Right renal cortex interstitium (tissue), 3 donors: ENCODE measurements around the gene KLHDC10. TPM values are rescaled to one million over a fixed set of nuclear protein-coding genes. Genes with fewer than 3 reads are reported as not detected.
"Not testable (repeated sequence)": the region's sequence is repeated elsewhere in the genome, so short reads cannot be mapped to it uniquely, and the experiment has no call there.

ENCODE experiments used
- DNase-seq, 3 donors: peaks; one replicate each; pipeline ENCODE4 v3.0.0-alpha.2; 2013; ENCODE audit warnings: low read depth in 3 of 3, low spot score in 2 of 3
- polyA plus RNA-seq, 3 donors: library from polyadenylated mRNA; unstranded; fragments of 120-200 nt; gene quantifications; one replicate each; pipeline ENCODE4 v1.2.1, GENCODE V29; 2013; ENCODE audit not compliant: insufficient read length in 3 of 3

The KLHDC10 gene
- polyA plus RNA-seq, 3 donors: 49.6 to 56.2 (median 52.2) TPM

- DNase-seq: no peak
Observed at GRCh38 chr7:130139193-130139960, 69.0 kb downstream of the KLHDC10 start.

GRCh38 chr7:130140551-130141160 lies 70.3 kb downstream of the KLHDC10 start:
- DNase-seq: no peak

- peak; percentile 79 to 92 (median 86) for DNase-seq
Observed at GRCh38 chr7:130141161-130141883, 71.0 kb downstream of the KLHDC10 start.

- DNase-seq: peak in 1 of 3 donors; percentile 64
Observed at GRCh38 chr7:130141884-130142653, 71.7 kb downstream of the KLHDC10 start.

GRCh38 chr7:130142654-130143333 lies 72.5 kb downstream of the KLHDC10 start:
- DNase-seq: no peak

GRCh38 chr7:130143334-130143732 lies 73.0 kb downstream of the KLHDC10 start:
- no peak for DNase-seq

- DNase-seq: no peak
Observed at GRCh38 chr7:130143986-130144311, 73.6 kb downstream of the KLHDC10 start.

- DNase-seq: peak in 1 of 3 donors; percentile 69
Observed at GRCh38 chr7:130144312-130145171, 74.2 kb downstream of the KLHDC10 start.

- no peak for DNase-seq
Observed at GRCh38 chr7:130145424-130146100, 75.2 kb downstream of the KLHDC10 start.

GRCh38 chr7:130146142-130146541 lies 75.8 kb downstream of the KLHDC10 start:
- not testable (repeated sequence) for DNase-seq

GRCh38 chr7:130146693-130147405 lies 76.5 kb downstream of the KLHDC10 start:
- DNase-seq: no peak

- no peak for DNase-seq
Observed at GRCh38 chr7:130147710-130148325, 77.5 kb downstream of the KLHDC10 start.

GRCh38 chr7:130148561-130148960 lies 78.2 kb downstream of the KLHDC10 start:
- DNase-seq: no peak

GRCh38 chr7:130149281-130150139 lies 79.2 kb downstream of the KLHDC10 start:
- no peak for DNase-seq

GRCh38 chr7:130150587-130150986 lies 80.3 kb downstream of the KLHDC10 start:
- no peak for DNase-seq

- no peak for DNase-seq
Observed at GRCh38 chr7:130151591-130152492, 81.5 kb downstream of the KLHDC10 start.
